ENCODE data around the gene MRPS18B. TPM values are rescaled to one million over a fixed set of nuclear protein-coding genes. Genes with fewer than 3 reads are reported as not detected.

MRPS18B gene
- total RNA-seq = 10 to 100 TPM; 23.6 to 27.3 TPM

DNA sequence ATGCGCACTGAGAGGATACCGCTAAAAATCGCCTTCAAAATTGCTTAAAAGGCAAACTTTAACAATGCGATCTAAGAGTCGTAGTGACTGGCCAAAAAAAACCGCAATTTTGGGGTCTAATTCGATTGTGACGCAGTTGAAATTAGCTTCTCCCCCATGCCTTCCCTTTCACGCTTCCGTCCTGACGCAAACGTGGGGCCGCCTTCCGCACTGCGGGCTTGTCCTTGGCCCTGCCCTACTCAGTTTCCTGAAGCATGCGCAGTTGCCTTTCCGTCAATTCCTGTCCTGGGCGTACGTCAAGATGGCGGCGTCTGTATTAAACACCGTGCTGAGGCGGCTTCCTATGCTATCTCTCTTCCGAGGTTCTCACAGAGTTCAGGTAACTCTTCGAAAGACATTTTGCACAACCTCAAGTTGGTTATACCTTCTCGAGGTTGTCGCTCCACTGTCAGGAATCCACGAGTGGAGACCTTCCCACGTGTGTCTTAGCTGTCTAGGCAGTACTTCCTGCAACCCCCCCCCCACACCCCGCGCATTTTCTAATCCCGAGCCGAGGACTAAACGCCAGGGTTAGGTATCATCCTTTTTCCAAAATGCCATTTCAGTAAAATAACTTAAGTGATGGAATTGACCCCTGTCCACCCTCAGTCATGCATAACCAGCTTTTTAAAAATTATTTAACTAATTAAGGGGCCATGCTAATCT is at the start of gene MRPS18B:
TSS of gene MRPS18B (plus strand) at position 276 of the 705 bp plus-strand sequence. CDS start at position 302, 26 bp downstream.
- no peaks in the 10 kb centered on the region for H3K27me3 ChIP-seq (replicated peaks; ENCODE audit: insufficient read depth)
- peaks cover 26 to 32% of the 10 kb centered on the region in 2 donors for H3K4me1 ChIP-seq (ENCODE audit: control insufficient read depth in 1 of 2, low read depth in 2 of 2)
- peak; percentile 85 for ATAC-seq (ENCODE audit: insufficient number of reproducible peaks, low FRiP score, low read depth)
- H3K4me3 ChIP-seq = peak within 1 kb of the TSS; percentile 79
- H3K27ac ChIP-seq = peak within 1 kb of the TSS; percentile 93 to 94
- peak; percentile 94 for DNase-seq (ENCODE audit: low spot score)
- peaks cover 10% of the 10 kb centered on the region for H3K36me3 ChIP-seq
- no peaks in the 10 kb centered on the region for H3K9me3 ChIP-seq
- TF ChIP-seq, protein P1, sequence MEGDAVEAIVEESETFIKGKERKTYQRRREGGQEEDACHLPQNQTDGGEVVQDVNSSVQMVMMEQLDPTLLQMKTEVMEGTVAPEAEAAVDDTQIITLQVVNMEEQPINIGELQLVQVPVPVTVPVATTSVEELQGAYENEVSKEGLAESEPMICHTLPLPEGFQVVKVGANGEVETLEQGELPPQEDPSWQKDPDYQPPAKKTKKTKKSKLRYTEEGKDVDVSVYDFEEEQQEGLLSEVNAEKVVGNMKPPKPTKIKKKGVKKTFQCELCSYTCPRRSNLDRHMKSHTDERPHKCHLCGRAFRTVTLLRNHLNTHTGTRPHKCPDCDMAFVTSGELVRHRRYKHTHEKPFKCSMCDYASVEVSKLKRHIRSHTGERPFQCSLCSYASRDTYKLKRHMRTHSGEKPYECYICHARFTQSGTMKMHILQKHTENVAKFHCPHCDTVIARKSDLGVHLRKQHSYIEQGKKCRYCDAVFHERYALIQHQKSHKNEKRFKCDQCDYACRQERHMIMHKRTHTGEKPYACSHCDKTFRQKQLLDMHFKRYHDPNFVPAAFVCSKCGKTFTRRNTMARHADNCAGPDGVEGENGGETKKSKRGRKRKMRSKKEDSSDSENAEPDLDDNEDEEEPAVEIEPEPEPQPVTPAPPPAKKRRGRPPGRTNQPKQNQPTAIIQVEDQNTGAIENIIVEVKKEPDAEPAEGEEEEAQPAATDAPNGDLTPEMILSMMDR (IDR thresholded peaks at IDR 0.05) = no peak

DNA sequence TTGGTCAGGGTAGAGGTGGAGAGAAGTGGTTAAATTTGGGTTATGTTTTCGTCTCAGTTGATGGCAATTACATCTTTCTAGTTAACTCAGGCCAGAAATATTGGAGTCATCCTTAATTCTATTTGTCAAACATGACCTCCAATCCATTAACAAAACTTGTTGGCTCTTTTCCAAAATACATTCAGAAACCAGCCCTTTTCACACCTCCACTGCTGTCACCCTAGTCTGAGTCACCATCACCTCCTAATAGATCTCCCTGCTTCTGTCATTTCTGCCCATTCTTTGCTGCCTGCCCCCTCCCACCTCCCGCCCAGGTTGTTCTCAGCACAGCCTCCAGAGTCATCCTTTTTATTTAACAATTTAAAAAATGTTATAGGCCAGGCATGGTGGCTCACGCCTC is 49.4 kb upstream of the MRPS18B start:
- TF ChIP-seq, protein P1 (IDR thresholded peaks at IDR 0.05) = no peak
- DNase-seq (ENCODE audit: low spot score) = no peak
- H3K36me3 ChIP-seq = no peaks in the 10 kb centered on the region
- H3K27me3 ChIP-seq (replicated peaks; ENCODE audit: insufficient read depth) = no peaks in the 10 kb centered on the region
- no peaks in the 10 kb centered on the region for H3K9me3 ChIP-seq
- no peak for ATAC-seq (ENCODE audit: insufficient number of reproducible peaks, low FRiP score, low read depth)
- H3K4me3 ChIP-seq = no peak overlapping the region
- H3K27ac ChIP-seq = no peak overlapping the region
- peaks cover 11 to 21% of the 10 kb centered on the region in 2 donors for H3K4me1 ChIP-seq (ENCODE audit: control insufficient read depth in 1 of 2, low read depth in 2 of 2)

DNA sequence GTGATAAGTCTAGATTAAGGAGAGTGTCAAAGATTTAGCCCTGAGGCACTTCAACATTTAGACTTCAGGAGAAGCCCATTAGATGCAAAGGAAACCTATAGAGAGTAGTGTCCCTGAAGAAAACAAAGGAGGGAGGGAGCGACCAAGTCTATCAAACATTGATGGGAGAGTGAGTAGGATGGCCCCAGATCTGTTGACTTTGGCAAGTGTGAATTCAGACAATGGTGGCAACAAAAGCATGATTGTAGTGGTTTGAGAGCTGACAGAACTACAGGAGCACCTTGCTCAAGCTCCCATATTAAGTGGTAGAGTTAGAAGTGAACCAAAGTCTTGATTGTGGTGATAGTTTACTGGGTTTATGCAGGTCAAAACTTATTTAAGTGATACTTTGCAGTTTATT is 47.4 kb upstream of the MRPS18B start:
- Histone ChIP-seq H3K4me3 (peak overlapping the region; percentile 89), H3K4me1 (ENCODE audit: control insufficient read depth in 1 of 2, low read depth in 2 of 2) (peaks cover 11 to 29% of the 10 kb centered on the region in 2 donors), H3K27me3 (replicated peaks; ENCODE audit: insufficient read depth) (no peaks in the 10 kb centered on the region), H3K9me3 (no peaks in the 10 kb centered on the region), H3K36me3 (no peaks in the 10 kb centered on the region), H3K27ac (peak overlapping the region; percentile 84 to 93)
- no peak for DNase-seq (ENCODE audit: low spot score)
- TF ChIP-seq, protein P1 (IDR thresholded peaks at IDR 0.05) = no peak
- ATAC-seq (ENCODE audit: insufficient number of reproducible peaks, low FRiP score, low read depth) = no peak

DNA sequence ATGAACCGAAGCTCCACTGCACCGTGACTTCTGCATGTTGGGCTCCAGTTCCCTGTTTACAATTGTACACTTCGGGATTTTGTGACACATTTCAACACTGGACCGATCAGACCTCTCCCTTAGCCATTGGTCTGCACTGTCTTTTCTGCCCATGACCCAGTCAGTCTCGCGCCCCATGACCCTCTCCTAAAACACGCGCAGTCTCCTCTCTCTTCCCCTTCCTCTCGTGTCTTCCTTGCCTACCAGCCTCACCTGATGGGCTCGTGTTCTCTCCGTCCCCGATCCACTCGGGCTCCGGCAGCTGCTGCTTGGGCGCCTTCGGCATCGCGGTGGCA is 46.9 kb upstream of the MRPS18B start:
- TF ChIP-seq, protein P1 (IDR thresholded peaks at IDR 0.05) = no peak
- peak; percentile 11 for ATAC-seq (ENCODE audit: insufficient number of reproducible peaks, low FRiP score, low read depth)

DNA sequence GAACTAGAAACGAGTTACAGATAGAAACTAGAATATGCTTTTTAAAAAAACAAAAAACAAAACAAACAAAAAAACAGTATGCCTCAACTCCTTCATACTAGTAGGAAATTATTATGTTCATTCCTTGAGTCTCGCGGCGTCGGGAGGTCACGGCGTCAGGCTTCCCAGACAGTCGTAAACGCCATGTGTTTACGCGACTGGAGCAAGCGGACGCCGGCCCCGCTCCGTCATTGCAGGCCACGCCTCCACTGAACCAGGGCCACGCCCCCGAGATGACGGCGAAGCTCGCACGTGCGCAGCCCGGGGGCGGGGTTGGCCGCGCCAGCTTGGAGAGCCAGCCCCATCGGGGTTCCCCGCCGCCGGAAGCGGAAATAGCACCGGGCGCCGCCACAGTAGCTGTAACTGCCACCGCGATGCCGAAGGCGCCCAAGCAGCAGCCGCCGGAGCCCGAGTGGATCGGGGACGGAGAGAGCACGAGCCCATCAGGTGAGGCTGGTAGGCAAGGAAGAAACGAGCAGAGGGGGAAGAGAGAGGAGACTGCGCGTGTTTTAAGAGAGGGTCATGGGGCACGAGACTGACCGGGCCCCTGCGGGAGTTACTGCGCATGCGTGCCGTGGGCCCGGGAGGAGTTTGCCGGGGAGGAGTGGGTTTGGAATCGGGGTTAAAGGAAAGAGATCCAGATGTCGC is 46.4 kb upstream of the MRPS18B start, which contains the start of gene ABCF1:
TSS of gene ABCF1 (plus strand) at position 368 of the 687 bp plus-strand sequence. CDS start at position 414, 46 bp downstream.
- Histone ChIP-seq H3K4me1 (ENCODE audit: control insufficient read depth in 1 of 2, low read depth in 2 of 2) (peaks cover 11 to 29% of the 10 kb centered on the region in 2 donors), H3K4me3 (peak within 1 kb of the TSS; percentile 89), H3K9me3 (no peaks in the 10 kb centered on the region), H3K27me3 (replicated peaks; ENCODE audit: insufficient read depth) (no peaks in the 10 kb centered on the region), H3K36me3 (no peaks in the 10 kb centered on the region), H3K27ac (peak within 1 kb of the TSS; percentile 84 to 93)
- peak; percentile 85 for DNase-seq (ENCODE audit: low spot score)
- TF ChIP-seq, protein P1 (IDR thresholded peaks at IDR 0.05) = no peak
- peak; percentile 98 for ATAC-seq (ENCODE audit: insufficient number of reproducible peaks, low FRiP score, low read depth)

More for the DNA sequence above, 46.9 kb upstream of the MRPS18B start:
- no peak for DNase-seq (ENCODE audit: low spot score)
- no peaks in the 10 kb centered on the region for H3K9me3 ChIP-seq
- H3K4me3 ChIP-seq = peak overlapping the region; percentile 89
- H3K27ac ChIP-seq = peak overlapping the region; percentile 84 to 93
- peaks cover 11 to 29% of the 10 kb centered on the region in 2 donors for H3K4me1 ChIP-seq (ENCODE audit: control insufficient read depth in 1 of 2, low read depth in 2 of 2)
- no peaks in the 10 kb centered on the region for H3K27me3 ChIP-seq (replicated peaks; ENCODE audit: insufficient read depth)
- no peaks in the 10 kb centered on the region for H3K36me3 ChIP-seq

Measured in thoracic aorta (tissue), 2 donors.